Choroid plexus epithelial cell (primary cell): ENCODE results near the gene LRPAP1.

Experiments
- DNase-seq: peaks from one replicate; pipeline ENCODE4 v3.0.0-alpha.2; 2010; ENCODE audit warnings: low read depth
- H3K4me3 ChIP-seq: 2 replicates; pipeline ENCODE4 v1.5.1; 2011; ENCODE audit warnings: low read depth, mild to moderate bottlenecking, control low read depth, low read length, moderate library complexity
- CTCF ChIP-seq: conservative IDR thresholded peaks from 2 replicates; pipeline ENCODE4 v1.5.1; 2011; ENCODE audit warnings: low read depth, mild to moderate bottlenecking, control low read depth, inconsistent platforms, low read length, moderate library complexity

The LRPAP1 gene

GRCh38 chr4:3532751-3533422, 665 bp upstream of the LRPAP1 start:
- DNase-seq, result no peak
- TF ChIP-seq CTCF, result no peak
- peak overlapping the region; percentile 96 for H3K4me3 ChIP-seq

GRCh38 chr4:3531318-3531878, 824 bp downstream of the LRPAP1 start:
- H3K4me3 ChIP-seq, result peak overlapping the region; percentile 96
- TF ChIP-seq CTCF, result no peak
- peak; percentile 17 for DNase-seq

GRCh38 chr4:3530663-3531254, 1.5 kb downstream of the LRPAP1 start:
- no peak for TF ChIP-seq CTCF
- H3K4me3 ChIP-seq, result peak overlapping the region; percentile 96
- DNase-seq, result no peak

- DNase-seq, result no peak
- no peak overlapping the region for H3K4me3 ChIP-seq
- TF ChIP-seq CTCF, result no peak
Observed at GRCh38 chr4:3530051-3530450, 2.2 kb downstream of the LRPAP1 start.

- no peak overlapping the region for H3K4me3 ChIP-seq
- peak; percentile 43 for DNase-seq
- TF ChIP-seq CTCF, result no peak
Observed at GRCh38 chr4:3529363-3529762, 2.9 kb downstream of the LRPAP1 start.

GRCh38 chr4:3527914-3528876, 4.0 kb downstream of the LRPAP1 start:
- H3K4me3 ChIP-seq, result no peak overlapping the region
- no peak for DNase-seq
- no peak for TF ChIP-seq CTCF
